IMR-90 (cell line): ENCODE results near the gene TIPIN. TPM values are rescaled to one million over a fixed set of nuclear protein-coding genes. Genes with fewer than 3 reads are reported as not detected.

Source experiments
- ATAC-seq: fragments of 200-7000 bp; cut with Tn5 transposase; 2 replicates; pipeline ENCODE4 v1.9.1; 2020; ENCODE audit warnings: low read depth, mild to moderate bottlenecking, moderate library complexity
- BruUV-seq: library from RNA; stranded (reverse); fragments of 400-500 nt; replicated peaks from 2 replicates; lab custom pipeline; 2021; lab: Mats Ljungman, UMichigan
- CTCF ChIA-PET: fragments of 300-600 bp; formaldehyde crosslinking; extraction: SDS; loops from one replicate; lab custom pipeline; 2021; ENCODE audit warnings: antibody characterized with exemption; lab: Yijun Ruan, JAX
- POLR2A ChIA-PET: fragments of 300-600 bp; sonication (Branson Sonifier 250); formaldehyde crosslinking; loops from one replicate; lab custom pipeline; 2022; ENCODE audit warnings: antibody characterized with exemption; ENCODE audit not compliant: unreplicated experiment; lab: Charles Lee
- DNase-seq: peaks from one replicate; pipeline ENCODE4 v3.0.0; 2013
- H2AFZ ChIP-seq: replicated peaks from 2 replicates; pipeline ENCODE3; 2013; ENCODE audit warnings: low read length, mild to moderate bottlenecking; ENCODE audit not compliant: poor library complexity
- H2AK5ac ChIP-seq: 2 replicates; pipeline ENCODE4 v1.6.1; 2013; ENCODE audit warnings: low read depth, low read length, inconsistent platforms
- H2AK9ac ChIP-seq: replicated peaks from 2 replicates; pipeline ENCODE3; 2013; ENCODE audit warnings: mild to moderate bottlenecking, low read depth, low read length, moderate library complexity; ENCODE audit not compliant: poor library complexity
- H2BK120ac ChIP-seq: 2 replicates; pipeline ENCODE4 v1.6.1; 2013; ENCODE audit warnings: low read depth, low read length, inconsistent platforms
- H2BK15ac ChIP-seq: 3 replicates; pipeline ENCODE4 v1.6.1; 2013; ENCODE audit warnings: low read depth, low read length, inconsistent platforms
- H2BK20ac ChIP-seq: 2 replicates; pipeline ENCODE4 v1.6.1; 2013; ENCODE audit warnings: low read depth, mild to moderate bottlenecking, inconsistent platforms, low read length, moderate library complexity
- H2BK5ac ChIP-seq: 2 replicates; pipeline ENCODE4 v1.6.1; 2013; ENCODE audit warnings: mild to moderate bottlenecking, low read depth, low read length, inconsistent platforms; ENCODE audit not compliant: poor library complexity, severe bottlenecking
- H3K14ac ChIP-seq: replicated peaks from 2 replicates; pipeline ENCODE4 v1.6.1; 2013; ENCODE audit warnings: low read depth, low read length, inconsistent platforms
- H3K18ac ChIP-seq: 2 replicates; pipeline ENCODE4 v1.6.1; 2013; ENCODE audit warnings: low read depth, low read length, control low read depth
- H3K23ac ChIP-seq: 2 replicates; pipeline ENCODE4 v1.6.1; 2013; ENCODE audit warnings: low read depth, low read length, inconsistent platforms
- H3K27ac ChIP-seq: 2 replicates; pipeline ENCODE4 v1.5.1; 2013; ENCODE audit warnings: mild to moderate bottlenecking, control low read depth, low read length; ENCODE audit not compliant: insufficient read depth
- H3K27me3 ChIP-seq: 2 replicates; pipeline ENCODE4 v1.6.1; 2013; ENCODE audit warnings: low read length; ENCODE audit not compliant: control insufficient read depth, insufficient read depth
- H3K36me3 ChIP-seq: 2 replicates; pipeline ENCODE4 v1.6.1; 2013; ENCODE audit warnings: low read length, mixed read lengths; ENCODE audit not compliant: control insufficient read depth, insufficient read depth
- H3K4ac ChIP-seq: 2 replicates; pipeline ENCODE4 v1.6.1; 2013; ENCODE audit warnings: low read depth, low read length, inconsistent platforms
- H3K4me1 ChIP-seq: 2 replicates; pipeline ENCODE4 v1.6.1; 2013; ENCODE audit warnings: low read length, mixed read lengths; ENCODE audit not compliant: control insufficient read depth, insufficient read depth
- H3K4me2 ChIP-seq: 2 replicates; pipeline ENCODE4 v1.6.1; 2013; ENCODE audit warnings: low read depth, mild to moderate bottlenecking, control low read depth, low read length, moderate library complexity
- H3K4me3 ChIP-seq: 2 replicates; pipeline ENCODE4 v1.5.1; 2013; ENCODE audit warnings: low read depth, mild to moderate bottlenecking, control low read depth, low read length, moderate library complexity; ENCODE audit not compliant: insufficient read depth
- H3K56ac ChIP-seq: 2 replicates; pipeline ENCODE4 v1.6.1; 2013; ENCODE audit warnings: low read length, inconsistent platforms; ENCODE audit not compliant: insufficient read depth; ENCODE audit errors: extremely low read depth
- H3K79me1 ChIP-seq, 2 experiments: 2 replicates each; pipeline ENCODE4 v1.6.1; 2013; ENCODE audit warnings: low read length in 2 of 2, inconsistent platforms in 1 of 2, low read depth in 1 of 2
- H3K9ac ChIP-seq: 2 replicates; pipeline ENCODE4 v1.6.1; 2013; ENCODE audit warnings: low read depth, low read length, control low read depth
- H3K9me1 ChIP-seq: 2 replicates; pipeline ENCODE4 v1.6.1; 2013; ENCODE audit warnings: low read length, inconsistent platforms; ENCODE audit not compliant: insufficient read depth
- H3K9me3 ChIP-seq: 2 replicates; pipeline ENCODE4 v1.6.1; 2013; ENCODE audit warnings: low read length; ENCODE audit not compliant: control insufficient read depth, insufficient read depth
- H4K20me1 ChIP-seq: 2 replicates; pipeline ENCODE4 v1.6.1; 2013; ENCODE audit warnings: low read length, inconsistent platforms; ENCODE audit not compliant: insufficient read depth
- H4K5ac ChIP-seq: 2 replicates; pipeline ENCODE4 v1.6.1; 2013; ENCODE audit warnings: mild to moderate bottlenecking, low read depth, low read length, control low read depth
- H4K8ac ChIP-seq, 2 experiments: 2 replicates each; pipeline ENCODE4 v1.6.1; 2013; ENCODE audit warnings: low read depth in 2 of 2, low read length in 2 of 2, control low read depth in 1 of 2, inconsistent platforms in 1 of 2
- H4K91ac ChIP-seq: 2 replicates; pipeline ENCODE4 v1.6.1; 2013; ENCODE audit warnings: low read depth, low read length, inconsistent platforms; ENCODE audit not compliant: insufficient read depth
- CHD1 ChIP-seq: IDR thresholded peaks from 2 replicates; pipeline ENCODE4 v1.6.1; 2012; ENCODE audit warnings: low read depth, low read length, improper control_type of control experiment
- ELK1 ChIP-seq: fragments of 150-350 bp; IDR thresholded peaks from 2 replicates; pipeline ENCODE4 v1.6.1; 2016; ENCODE audit warnings: low read depth, mild to moderate bottlenecking, low read length, moderate library complexity, borderline replicate concordance
- FOS ChIP-seq: fragments of 150-350 bp; IDR thresholded peaks from 2 replicates; pipeline ENCODE4 v1.6.1; 2016; ENCODE audit warnings: low read depth, low read length
- MAZ ChIP-seq: IDR thresholded peaks from 2 replicates; pipeline ENCODE4 v1.6.1; 2012; ENCODE audit warnings: low read depth, mild to moderate bottlenecking, low read length, improper control_type of control experiment, moderate library complexity, borderline replicate concordance
- POLR2A ChIP-seq: IDR thresholded peaks from 2 replicates; pipeline ENCODE4 v1.6.1; 2012; ENCODE audit warnings: mild to moderate bottlenecking, low read depth, low read length
- RAD21 ChIP-seq: IDR thresholded peaks from 2 replicates; pipeline ENCODE4 v1.6.1; 2012; ENCODE audit warnings: low read length, improper control_type of control experiment
- RCOR1 ChIP-seq: IDR thresholded peaks from 2 replicates; pipeline ENCODE4 v1.6.1; 2012; ENCODE audit warnings: mild to moderate bottlenecking, low read length, improper control_type of control experiment; ENCODE audit not compliant: insufficient replicate concordance
- WGBS, 2 experiments: methylation state at CpG; one replicate each; pipeline versions ENCODE4 v1.1.5 to v1.1.7; 2013; ENCODE audit warnings: missing lambda C conversion rate in 2 of 2; ENCODE audit not compliant: insufficient read length in 1 of 2; ENCODE audit errors: extremely low coverage in 2 of 2; 5-methylcytosine and 5-hydroxymethylcytosine counted together
- dilution Hi-C: fragments of 300-500 bp; cut with HindIII; formaldehyde crosslinking; loops from one replicate; pipeline ENCODE4 v1.14.3; 2018; ENCODE audit warnings: low sequenced_read_pairs; ENCODE audit not compliant: unreplicated experiment
- in situ Hi-C: fragments of 300-500 bp; cut with MboI; formaldehyde crosslinking; loops from 3 replicates; pipeline ENCODE4 v1.14.3; 2019; ENCODE audit warnings: low sequenced_read_pairs, inconsistent platforms, mixed read lengths
- intact Hi-C: fragments of 100-400 bp; cut with micrococcal nuclease; formaldehyde crosslinking; loops from 2 replicates; pipeline ENCODE4 v1.10.0; 2022
- polyA plus RNA-seq, 3 experiments: library from polyadenylated mRNA; depleted of rRNA; stranded (reverse); fragments of >200 nt; gene quantifications; 2 replicates each; pipeline ENCODE4 v1.2.3, GENCODE V29; 2012; ENCODE audit warnings: low replicate concordance in 1 of 3
- total RNA-seq: library from RNA; depleted of rRNA; stranded (reverse); fragments of >200 nt; gene quantifications from 2 replicates; pipeline ENCODE4 v1.2.3, GENCODE V29; 2012

TIPIN gene
- total and polyA plus RNA-seq, 2 of the 4 experiments (the other 2 are of a cell fraction): 6.3 to 7.3 TPM

GRCh38 chr15:66399276-66399675 is 42.8 kb upstream of the TIPIN start:
- intact Hi-C loops (no loop called here), in situ Hi-C loops (no loop called here), dilution Hi-C loops (no loop called here)
- no peak overlapping the region for H4K8ac ChIP-seq
- no peak overlapping the region for H3K4me2 ChIP-seq
- H3K9ac ChIP-seq: no peak overlapping the region
- H2BK20ac ChIP-seq: no peak overlapping the region
- no peak overlapping the region for H3K18ac ChIP-seq
- H2BK5ac ChIP-seq: no peak overlapping the region
- CTCF ChIA-PET: no interaction called here
- H2BK120ac ChIP-seq: no peak overlapping the region
- H3K4me3 ChIP-seq: no peak overlapping the region
- H4K5ac ChIP-seq: no peak overlapping the region
- no peaks in the 10 kb centered on the region for H3K27me3 ChIP-seq
- 89% methylated on average over 5 of the region's 8 CpGs; no CpG with 5 or more reads in 1 of the 2 experiments for WGBS, 2 experiments
- H3K36me3 ChIP-seq: peaks cover 2% of the 10 kb centered on the region; the same call in 1 of the 2 replicates
- H3K56ac ChIP-seq: no peak overlapping the region
- H2AK9ac ChIP-seq: no peak overlapping the region
- BruUV-seq: no TSS peak
- H4K91ac ChIP-seq: no peak overlapping the region
- peaks cover 74% of the 10 kb centered on the region for H4K20me1 ChIP-seq
- DNase-seq (no peak), ATAC-seq (no peak)
- H2AK5ac ChIP-seq: no peak overlapping the region
- no peak overlapping the region for H3K27ac ChIP-seq
- no peak overlapping the region for H3K23ac ChIP-seq
- POLR2A ChIA-PET: no interaction called here
- peaks cover 8% of the 10 kb centered on the region for H3K4me1 ChIP-seq
- no peaks in the 10 kb centered on the region for H3K9me3 ChIP-seq
- TF ChIP-seq ELK1: no peak
- TF ChIP-seq CHD1: no peak
- no peak for TF ChIP-seq RAD21
- no peak for TF ChIP-seq POLR2A
- no peak for TF ChIP-seq FOS
- no peak for TF ChIP-seq RCOR1
- TF ChIP-seq MAZ: no peak
- peaks cover 17% of the 10 kb centered on the region for H3K9me1 ChIP-seq
- H2BK15ac ChIP-seq: no peak overlapping the region
- peaks cover 13 to 76% of the 10 kb centered on the region in 2 experiments for H3K79me1 ChIP-seq
- H2AFZ ChIP-seq: no peak overlapping the region
- H3K14ac ChIP-seq: no peak overlapping the region
- H3K4ac ChIP-seq: no peak overlapping the region
